Endothelial cell of umbilical vein (primary cell): Measurements from ENCODE around the gene ZC2HC1C. TPM values are rescaled to one million over a fixed set of nuclear protein-coding genes. Genes with fewer than 3 reads are reported as not detected.

ENCODE experiments used
- BruUV-seq: library from RNA; stranded (reverse); fragments of 400-500 nt; replicated peaks from 2 replicates; lab custom pipeline; 2021; lab: Mats Ljungman, UMichigan
- CTCF ChIA-PET: fragments of 300-600, 350-600 bp; sonication (Branson Sonifier 250); formaldehyde crosslinking; loops from one replicate; lab custom pipeline; 2021; ENCODE audit warnings: antibody characterized with exemption, inconsistent platforms; lab: Charles Lee
- POLR2A ChIA-PET: fragments of 300-600, 350-600 bp; sonication (Branson Sonifier 250); formaldehyde crosslinking; loops from one replicate; lab custom pipeline; 2021; ENCODE audit warnings: antibody characterized with exemption, inconsistent platforms; lab: Charles Lee
- DNase-seq: peaks from one replicate; pipeline ENCODE4 v3.0.0-alpha.2; 2011; ENCODE audit warnings: low read depth, low spot score
- FAIRE-seq: peaks from 2 replicates; lab custom pipeline; 2011; peaks lifted over from hg19 to GRCh38; lab: Jason Lieb, UNC
- H2AFZ ChIP-seq: 2 replicates; pipeline ENCODE4 v1.6.0; 2012; ENCODE audit warnings: low read depth, low read length, control low read depth, inconsistent platforms
- H3K27ac ChIP-seq: 2 replicates; pipeline ENCODE4 v1.5.1; 2011; ENCODE audit warnings: low read depth, mild to moderate bottlenecking, control low read depth, low read length, moderate library complexity; ENCODE audit not compliant: insufficient read depth
- H3K27me3 ChIP-seq, 2 experiments: 2 replicates each; pipeline versions ENCODE4 v1.6.0 to v1.6.1; 2011; ENCODE audit warnings: low read length in 2 of 2, mixed read lengths in 1 of 2; ENCODE audit not compliant: control insufficient read depth in 2 of 2, insufficient read depth in 2 of 2
- H3K36me3 ChIP-seq, 2 experiments: 2 replicates in 1 of 2; 3 replicates in 1 of 2; pipeline ENCODE4 v1.5.1; 2011; ENCODE audit warnings: low read length in 2 of 2, mild to moderate bottlenecking in 1 of 2, moderate library complexity in 1 of 2; ENCODE audit not compliant: control insufficient read depth in 2 of 2, insufficient read depth in 2 of 2; ENCODE audit errors: extremely low read depth in 1 of 2
- H3K4me1 ChIP-seq: 3 replicates; pipeline ENCODE4 v1.5.1; 2011; ENCODE audit warnings: mild to moderate bottlenecking, low read length; ENCODE audit not compliant: control insufficient read depth, insufficient read depth; ENCODE audit errors: extremely low read depth
- H3K4me2 ChIP-seq: 2 replicates; pipeline ENCODE4 v1.6.1; 2011; ENCODE audit warnings: low read length, control low read depth, mixed read lengths; ENCODE audit not compliant: insufficient read depth
- H3K4me3 ChIP-seq, 3 experiments: fragments of 200-600 bp in 1 of 3; sonication (generic), shearing (Covaris generic) in 1 of 3; replicated peaks in 1 of 3; 2 replicates each; pipeline ENCODE4 v1.5.1; 2011 to 2016; ENCODE audit warnings: control low read depth in 3 of 3, low read length in 3 of 3, mild to moderate bottlenecking in 2 of 3, inconsistent platforms in 1 of 3, low read depth in 1 of 3, moderate library complexity in 1 of 3; ENCODE audit not compliant: insufficient read depth in 1 of 3
- H3K79me2 ChIP-seq: 2 replicates; pipeline ENCODE4 v1.6.0; 2012; ENCODE audit warnings: low read length, inconsistent platforms; ENCODE audit not compliant: control insufficient read depth, insufficient read depth
- H3K9ac ChIP-seq: replicated peaks from 2 replicates; pipeline ENCODE3; 2011; ENCODE audit warnings: low read length, control low read depth; ENCODE audit not compliant: insufficient read depth; ENCODE audit errors: extremely low read depth
- H3K9me1 ChIP-seq: replicated peaks from 3 replicates; pipeline ENCODE4 v1.6.0; 2011; ENCODE audit warnings: mild to moderate bottlenecking, low read length; ENCODE audit not compliant: control insufficient read depth, insufficient read depth; ENCODE audit errors: extremely low read depth
- H3K9me3 ChIP-seq: replicated peaks from 2 replicates; pipeline ENCODE4 v1.5.1; 2012; ENCODE audit warnings: low read length, inconsistent platforms; ENCODE audit not compliant: control insufficient read depth, insufficient read depth
- H4K20me1 ChIP-seq: replicated peaks from 2 replicates; pipeline ENCODE3; 2011; ENCODE audit warnings: mild to moderate bottlenecking, low read length; ENCODE audit not compliant: control insufficient read depth, insufficient read depth; ENCODE audit errors: extremely low read depth
- EZH2 ChIP-seq: IDR thresholded peaks from 2 replicates; pipeline ENCODE4 v1.6.1; 2012; ENCODE audit warnings: borderline replicate concordance, low read depth, mild to moderate bottlenecking, moderate library complexity, low read length, inconsistent platforms; ENCODE audit not compliant: severe bottlenecking
- FOS ChIP-seq: IDR thresholded peaks from 2 replicates; pipeline ENCODE4 v1.6.1; 2011; ENCODE audit warnings: mild to moderate bottlenecking, low read length, moderate library complexity, borderline replicate concordance; ENCODE audit not compliant: insufficient read depth
- GATA2 ChIP-seq: IDR thresholded peaks from 2 replicates; pipeline ENCODE4 v1.7.0; 2011; ENCODE audit warnings: low read depth, mild to moderate bottlenecking, moderate library complexity, mixed read lengths, low read length; ENCODE audit not compliant: insufficient read length, insufficient read depth
- JUN ChIP-seq: IDR thresholded peaks from 2 replicates; pipeline ENCODE4 v1.6.1; 2011; ENCODE audit warnings: borderline replicate concordance, low read depth; ENCODE audit not compliant: insufficient read length, insufficient read depth
- MAX ChIP-seq: IDR thresholded peaks from 2 replicates; pipeline ENCODE4 v1.6.1; 2011; ENCODE audit not compliant: insufficient read depth, insufficient read length
- MYC ChIP-seq: IDR thresholded peaks from one replicate; pipeline ENCODE4 v1.6.1; 2011; ENCODE audit warnings: mild to moderate bottlenecking, low read depth, low read length
- POLR2A ChIP-seq: IDR thresholded peaks from 2 replicates; pipeline ENCODE4 v1.6.1; 2012; ENCODE audit warnings: low read depth, mild to moderate bottlenecking, control low read depth, low read length
- POLR2AphosphoS5 ChIP-seq: IDR thresholded peaks from 2 replicates; pipeline ENCODE4 v1.6.1; 2012; ENCODE audit warnings: low read depth, mild to moderate bottlenecking, control low read depth, low read length, moderate library complexity; ENCODE audit not compliant: insufficient read depth
- dilution Hi-C: fragments of 300-500 bp; cut with MboI; formaldehyde crosslinking; loops from one replicate; pipeline ENCODE4 v1.15.0; 2019; ENCODE audit warnings: low sequenced_read_pairs; ENCODE audit not compliant: extremely low pct_ligation_motif_present
- intact Hi-C: fragments of 100-400 bp; cut with micrococcal nuclease; formaldehyde crosslinking; loops from one replicate; pipeline ENCODE4 v1.10.0; 2022
- polyA plus RNA-seq, 4 experiments: library from polyadenylated mRNA; depleted of rRNA in 3 of 4; stranded (reverse) in 3 of 4; unstranded in 1 of 4; fragments of >200 nt; gene quantifications; 2 replicates each; pipeline versions ENCODE4 v1.2.1 to v1.2.3, GENCODE V29; 2011 to 2012; ENCODE audit warnings: missing spikeins in 1 of 4
- total RNA-seq: library from RNA; stranded (reverse); gene quantifications from 2 replicates; pipeline ENCODE4 v1.2.3, GENCODE V29; 2021
- TF ChIP-seq, protein P1 (sequence below), 2 donors: IDR thresholded peaks; 1 replicate in 1 of 2; 2 replicates in 1 of 2; pipeline ENCODE4 v1.5.1; 2011; ENCODE audit warnings: low read length in 2 of 2, mild to moderate bottlenecking in 2 of 2, moderate library complexity in 2 of 2, control low read depth in 1 of 2, inconsistent platforms in 1 of 2, low read depth in 1 of 2; ENCODE audit not compliant: insufficient read depth in 1 of 2; ENCODE audit errors: extremely low read depth in 1 of 2

ZC2HC1C gene
- total and polyA plus RNA-seq, 2 donors (not counting 3 experiments of a cell fraction or from before 2014, with no cell fraction given), result 0.84 to 0.91 TPM

DNA sequence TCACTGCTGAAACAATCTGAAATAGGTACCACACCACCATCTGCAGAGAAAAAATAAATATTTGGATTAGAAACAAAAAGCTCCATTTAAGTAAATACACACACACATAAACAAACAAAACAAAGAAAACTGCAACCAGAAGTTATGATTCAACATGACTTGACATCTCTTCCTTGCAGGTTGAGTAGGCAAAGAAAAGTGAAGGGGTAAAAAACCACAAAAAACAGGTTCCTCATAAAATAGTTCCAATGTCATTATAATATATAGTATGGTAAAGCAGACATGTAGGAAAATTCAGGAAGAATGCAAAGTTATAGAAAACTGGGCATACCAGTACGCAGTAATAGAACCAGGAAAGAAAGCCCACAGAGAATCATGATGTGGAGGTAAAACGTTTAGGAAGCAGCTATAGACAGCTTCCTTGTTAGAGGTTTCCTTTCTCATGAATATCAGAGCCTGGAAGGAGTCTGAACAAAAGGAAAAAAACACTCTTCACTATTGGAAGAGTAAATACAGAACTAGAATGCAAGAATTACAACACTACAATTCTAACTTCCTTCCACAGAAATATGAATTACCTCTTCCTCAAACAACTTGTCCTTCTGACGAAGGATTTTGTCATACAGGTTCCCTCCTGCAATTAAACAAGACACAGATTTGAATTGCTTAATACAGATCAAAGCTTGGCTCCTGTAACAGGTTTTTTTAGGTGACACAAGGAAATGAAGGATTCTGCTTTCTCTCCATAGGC lies 51.3 kb downstream of the ZC2HC1C start:
- H3K27me3 ChIP-seq, result no peaks in the 10 kb centered on the region
- intact Hi-C loops (no loop called here), dilution Hi-C loops (no loop called here)
- H2AFZ ChIP-seq, result no peak overlapping the region
- no peak overlapping the region for H3K4me2 ChIP-seq
- TF ChIP-seq POLR2AphosphoS5 (no peak), GATA2 (no peak), POLR2A (no peak), FOS (no peak), MAX (no peak), JUN (no peak), EZH2 (no peak), MYC (no peak)
- TF ChIP-seq, protein P1, sequence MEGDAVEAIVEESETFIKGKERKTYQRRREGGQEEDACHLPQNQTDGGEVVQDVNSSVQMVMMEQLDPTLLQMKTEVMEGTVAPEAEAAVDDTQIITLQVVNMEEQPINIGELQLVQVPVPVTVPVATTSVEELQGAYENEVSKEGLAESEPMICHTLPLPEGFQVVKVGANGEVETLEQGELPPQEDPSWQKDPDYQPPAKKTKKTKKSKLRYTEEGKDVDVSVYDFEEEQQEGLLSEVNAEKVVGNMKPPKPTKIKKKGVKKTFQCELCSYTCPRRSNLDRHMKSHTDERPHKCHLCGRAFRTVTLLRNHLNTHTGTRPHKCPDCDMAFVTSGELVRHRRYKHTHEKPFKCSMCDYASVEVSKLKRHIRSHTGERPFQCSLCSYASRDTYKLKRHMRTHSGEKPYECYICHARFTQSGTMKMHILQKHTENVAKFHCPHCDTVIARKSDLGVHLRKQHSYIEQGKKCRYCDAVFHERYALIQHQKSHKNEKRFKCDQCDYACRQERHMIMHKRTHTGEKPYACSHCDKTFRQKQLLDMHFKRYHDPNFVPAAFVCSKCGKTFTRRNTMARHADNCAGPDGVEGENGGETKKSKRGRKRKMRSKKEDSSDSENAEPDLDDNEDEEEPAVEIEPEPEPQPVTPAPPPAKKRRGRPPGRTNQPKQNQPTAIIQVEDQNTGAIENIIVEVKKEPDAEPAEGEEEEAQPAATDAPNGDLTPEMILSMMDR (IDR thresholded peaks at IDR 0.05; ENCODE audit: extremely low read depth in 1 of 2, insufficient read depth in 1 of 2, low read depth in 1 of 2, low read length in 2 of 2), result no peak
- FAIRE-seq, result no peak
- DNase-seq, result no peak
- peaks cover 4 to 6% of the 10 kb centered on the region in 2 experiments for H3K36me3 ChIP-seq
- no peaks in the 10 kb centered on the region for H3K9me3 ChIP-seq
- H3K79me2 ChIP-seq, result peaks cover 9% of the 10 kb centered on the region
- H3K9me1 ChIP-seq, result no peaks in the 10 kb centered on the region
- no peaks in the 10 kb centered on the region for H4K20me1 ChIP-seq
- H3K27ac ChIP-seq, result peak overlapping the region; percentile 14
- BruUV-seq, result no TSS peak
- CTCF ChIA-PET, result no interaction called here
- H3K4me1 ChIP-seq, result peaks cover 31% of the 10 kb centered on the region
- no peak overlapping the region for H3K9ac ChIP-seq
- H3K4me3 ChIP-seq, result no peak overlapping the region
- POLR2A ChIA-PET, result no interaction called here
